Neural cell (in vitro differentiated cells): ENCODE measurements around the gene GPHB5. TPM values are rescaled to one million over a fixed set of nuclear protein-coding genes. Genes with fewer than 3 reads are reported as not detected.

Experiments
- H2AFZ ChIP-seq: fragments of 200-600, 300-800 bp; sonication (generic), shearing (Covaris generic); 2 replicates; pipeline ENCODE4 v1.6.0; 2014; ENCODE audit warnings: low read depth, mild to moderate bottlenecking, antibody characterized with exemption, low read length, moderate library complexity
- H3F3A ChIP-seq: fragments of 200-600 bp; shearing (Covaris generic); 2 replicates; pipeline ENCODE4 v1.6.1; 2016; ENCODE audit warnings: mild to moderate bottlenecking, moderate library complexity, mixed read lengths, antibody characterized with exemption, low read length; ENCODE audit not compliant: insufficient read depth, poor library complexity, severe bottlenecking
- H3K27ac ChIP-seq: fragments of 200-600, 300-800 bp; sonication (generic), shearing (Covaris generic); 2 replicates; pipeline ENCODE4 v1.5.1; 2014; ENCODE audit warnings: mild to moderate bottlenecking, low read length, moderate library complexity
- H3K27me3 ChIP-seq: fragments of 300-800, 200-600 bp; sonication (generic), shearing (Covaris generic); 2 replicates; pipeline ENCODE4 v1.6.0; 2014; ENCODE audit warnings: mild to moderate bottlenecking, low read depth, low read length, moderate library complexity; ENCODE audit not compliant: insufficient read depth
- H3K36me3 ChIP-seq: fragments of 300-800, 200-600 bp; sonication (generic), shearing (Covaris generic); 2 replicates; pipeline ENCODE4 v1.5.1; 2014; ENCODE audit warnings: mild to moderate bottlenecking, antibody characterized with exemption, low read length, moderate library complexity; ENCODE audit not compliant: insufficient read depth
- H3K4me2 ChIP-seq: fragments of 300-800, 200-600 bp; sonication (generic), shearing (Covaris generic); 2 replicates; pipeline ENCODE4 v1.6.0; 2014; ENCODE audit warnings: mild to moderate bottlenecking, low read length
- H3K4me3 ChIP-seq: fragments of 300-800, 200-600 bp; sonication (generic), shearing (Covaris generic); 2 replicates; pipeline ENCODE4 v1.5.1; 2014; ENCODE audit warnings: mild to moderate bottlenecking, low read length, moderate library complexity
- H3K79me2 ChIP-seq: fragments of 200-600 bp; shearing (Covaris generic); replicated peaks from 2 replicates; pipeline ENCODE4 v1.6.0; 2014; ENCODE audit warnings: mild to moderate bottlenecking, low read length, moderate library complexity; ENCODE audit not compliant: insufficient read depth
- H3K9ac ChIP-seq: fragments of 300-800, 200-600 bp; sonication (generic), shearing (Covaris generic); 2 replicates; pipeline ENCODE4 v1.6.1; 2016; ENCODE audit warnings: mild to moderate bottlenecking, low read length, mixed read lengths
- H3K9me2 ChIP-seq: fragments of 200-600 bp; shearing (Covaris generic); 2 replicates; pipeline ENCODE4 v1.6.1; 2016; ENCODE audit warnings: mild to moderate bottlenecking, low read length, mixed read lengths; ENCODE audit not compliant: insufficient read depth
- H3K9me3 ChIP-seq: fragments of 200-600, 300-800 bp; sonication (generic), shearing (Covaris generic); 2 replicates; pipeline ENCODE4 v1.6.1; 2016; ENCODE audit warnings: mild to moderate bottlenecking, mixed run types, low read length, moderate library complexity, mixed read lengths
- H4K20me1 ChIP-seq: fragments of 200-600 bp; shearing (Covaris generic); 2 replicates; pipeline ENCODE4 v1.6.1; 2016; ENCODE audit warnings: mild to moderate bottlenecking, mixed run types; ENCODE audit not compliant: insufficient read depth
- CTCF ChIP-seq: fragments of 450-650 bp; IDR thresholded peaks from 2 replicates; pipeline ENCODE4 v1.5.1; 2014; ENCODE audit warnings: antibody characterized with exemption, mild to moderate bottlenecking, moderate library complexity; ENCODE audit not compliant: poor library complexity, severe bottlenecking
- EP300 ChIP-seq: fragments of 450-650 bp; conservative IDR thresholded peaks from 2 replicates; pipeline ENCODE4 v1.6.1; 2014; ENCODE audit warnings: antibody characterized with exemption, mild to moderate bottlenecking, moderate library complexity; ENCODE audit not compliant: poor library complexity, severe bottlenecking
- EZH2 ChIP-seq: fragments of 200-600, 300-800 bp; shearing (Covaris generic), sonication (generic); IDR thresholded peaks from 2 replicates; pipeline ENCODE4 v1.6.1; 2014; ENCODE audit warnings: antibody characterized with exemption, low read length, borderline replicate concordance, mild to moderate bottlenecking; ENCODE audit not compliant: insufficient read depth, poor library complexity, severe bottlenecking
- MXI1 ChIP-seq: fragments of 450-650 bp; conservative IDR thresholded peaks from 2 replicates; pipeline ENCODE4 v1.6.1; 2014; ENCODE audit warnings: antibody characterized with exemption, mild to moderate bottlenecking; ENCODE audit not compliant: poor library complexity, severe bottlenecking
- POLR2AphosphoS5 ChIP-seq: IDR thresholded peaks from 2 replicates; pipeline ENCODE4 v1.6.1; 2012
- RAD21 ChIP-seq: fragments of 450-650 bp; conservative IDR thresholded peaks from 2 replicates; pipeline ENCODE4 v1.6.1; 2014; ENCODE audit warnings: antibody characterized with exemption, mild to moderate bottlenecking, moderate library complexity
- REST ChIP-seq: IDR thresholded peaks from 2 replicates; pipeline ENCODE4 v1.6.1; 2012; ENCODE audit warnings: borderline replicate concordance
- SMC3 ChIP-seq: fragments of 450-650 bp; conservative IDR thresholded peaks from 2 replicates; pipeline ENCODE4 v1.6.1; 2014; ENCODE audit warnings: antibody characterized with exemption, mild to moderate bottlenecking, moderate library complexity; ENCODE audit not compliant: poor library complexity
- TAF1 ChIP-seq: IDR thresholded peaks from 2 replicates; pipeline ENCODE4 v1.6.1; 2012; ENCODE audit warnings: low read depth
- polyA plus RNA-seq: library from polyadenylated mRNA; depleted of rRNA; stranded (reverse); fragments of >200 nt; gene quantifications from 2 replicates; pipeline ENCODE4 v1.2.3, GENCODE V29; 2014

Gene GPHB5
- polyA plus RNA-seq, 1 donor from 2014 or later = not detected

- H3K9me2 ChIP-seq = no peaks in the 10 kb centered on the region
- no peaks in the 10 kb centered on the region for H4K20me1 ChIP-seq
- no peaks in the 10 kb centered on the region for H3K36me3 ChIP-seq
- no peak overlapping the region for H3K9ac ChIP-seq
- H3K27ac ChIP-seq = no peak overlapping the region
- H3K27me3 ChIP-seq = no peaks in the 10 kb centered on the region
- no peaks in the 10 kb centered on the region for H3F3A ChIP-seq
- H3K4me3 ChIP-seq = no peak overlapping the region
- TF ChIP-seq EP300 = no peak
- no peak for TF ChIP-seq SMC3
- TF ChIP-seq POLR2AphosphoS5 = no peak
- no peak for TF ChIP-seq RAD21
- TF ChIP-seq REST = no peak
- no peak for TF ChIP-seq CTCF
- no peak for TF ChIP-seq MXI1
- TF ChIP-seq EZH2 = no peak
- no peak for TF ChIP-seq TAF1
- no peaks in the 10 kb centered on the region for H3K9me3 ChIP-seq
- H3K79me2 ChIP-seq = no peaks in the 10 kb centered on the region
- H2AFZ ChIP-seq = no peak overlapping the region
- H3K4me2 ChIP-seq = no peak overlapping the region
Measured at GRCh38 chr14:63301891-63302534, 16.7 kb downstream of the GPHB5 start.

GRCh38 chr14:63300854-63301253 is 17.9 kb downstream of the GPHB5 start:
- TF ChIP-seq CTCF = no peak
- no peak for TF ChIP-seq REST
- TF ChIP-seq RAD21 = no peak
- no peak for TF ChIP-seq MXI1
- no peak for TF ChIP-seq SMC3
- no peak for TF ChIP-seq EZH2
- TF ChIP-seq EP300 = no peak
- TF ChIP-seq TAF1 = no peak
- TF ChIP-seq POLR2AphosphoS5 = no peak
- Histone ChIP-seq H3K4me3 (no peak overlapping the region), H3K27me3 (no peaks in the 10 kb centered on the region)

More at GRCh38 chr14:63300854-63301253, 17.9 kb downstream of the GPHB5 start:
- Histone ChIP-seq H3K79me2 (no peaks in the 10 kb centered on the region), H3K36me3 (no peaks in the 10 kb centered on the region), H3K9me3 (no peaks in the 10 kb centered on the region), H3K9ac (no peak overlapping the region), H3K27ac (no peak overlapping the region), H2AFZ (no peak overlapping the region), H3K4me2 (no peak overlapping the region), H3K9me2 (no peaks in the 10 kb centered on the region), H3F3A (no peaks in the 10 kb centered on the region), H4K20me1 (no peaks in the 10 kb centered on the region)
